GM18502 (cell line): ENCODE results near the gene SFTA2.
"Not testable (repeated sequence)": the region's sequence is repeated elsewhere in the genome, so short reads cannot be mapped to it uniquely, and the experiment has no call there.

Experiments used
- ATAC-seq: cut with Tn5 transposase; IDR thresholded peaks from one replicate; pipeline ENCODE4 v1.9.1; 2021; ENCODE audit warnings: mild to moderate bottlenecking; ENCODE audit not compliant: unreplicated experiment, poor library complexity

SFTA2 gene

GRCh38 chr6:30945281-30945680, 13.3 kb upstream of the SFTA2 start:
- no peak for ATAC-seq

GRCh38 chr6:30944051-30944450, 12.1 kb upstream of the SFTA2 start:
- no peak for ATAC-seq

DNA sequence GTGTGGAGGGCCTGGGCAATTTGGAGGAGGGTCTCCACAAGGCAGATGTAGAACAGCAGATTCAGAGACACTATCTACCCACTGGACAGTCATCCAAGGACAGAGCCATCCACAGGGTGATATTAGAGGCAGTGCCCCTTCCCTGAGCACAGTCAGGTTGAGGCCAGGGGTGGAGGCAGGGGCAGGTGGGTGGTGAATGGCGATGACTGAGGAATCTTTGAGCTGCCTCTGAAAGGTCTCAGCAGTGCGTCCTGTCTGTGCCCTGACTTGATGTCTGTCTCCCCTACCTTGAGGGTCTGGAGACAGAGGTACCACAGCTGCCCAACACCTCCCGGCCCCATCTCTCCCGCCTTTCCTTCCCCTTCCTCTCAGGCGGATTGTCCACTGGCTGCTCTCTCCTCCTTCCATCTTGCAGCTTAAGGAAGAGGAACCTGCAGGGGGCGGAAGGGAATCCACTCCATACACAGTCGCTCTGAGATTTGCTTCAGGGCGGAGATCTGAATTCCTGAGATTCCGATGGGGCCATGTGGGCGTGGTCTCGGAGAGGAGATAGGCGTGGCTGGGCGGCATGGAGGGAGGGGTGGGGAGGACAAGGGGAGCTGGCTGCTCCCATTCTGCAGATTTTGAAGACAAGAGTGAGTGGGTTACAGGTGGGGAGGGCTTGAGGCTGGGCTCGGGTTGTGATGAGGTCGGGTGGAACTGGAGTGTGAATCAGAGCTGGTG, 10.5 kb upstream of the SFTA2 start:
- ATAC-seq, result no peak

GRCh38 chr6:30940361-30940986, 8.5 kb upstream of the SFTA2 start, which contains the start of gene MUCL3:
Gene MUCL3 (plus strand): TSS chr6:30940973. CDS start chr6:30941000, 27 bp downstream.
- ATAC-seq, result no peak

- ATAC-seq, result no peak
Observed at GRCh38 chr6:30939473-30939872, 7.5 kb upstream of the SFTA2 start.

GRCh38 chr6:30938730-30939129, 6.8 kb upstream of the SFTA2 start:
- no peak for ATAC-seq

GRCh38 chr6:30937265-30937664, 5.3 kb upstream of the SFTA2 start:
- ATAC-seq, result no peak

DNA sequence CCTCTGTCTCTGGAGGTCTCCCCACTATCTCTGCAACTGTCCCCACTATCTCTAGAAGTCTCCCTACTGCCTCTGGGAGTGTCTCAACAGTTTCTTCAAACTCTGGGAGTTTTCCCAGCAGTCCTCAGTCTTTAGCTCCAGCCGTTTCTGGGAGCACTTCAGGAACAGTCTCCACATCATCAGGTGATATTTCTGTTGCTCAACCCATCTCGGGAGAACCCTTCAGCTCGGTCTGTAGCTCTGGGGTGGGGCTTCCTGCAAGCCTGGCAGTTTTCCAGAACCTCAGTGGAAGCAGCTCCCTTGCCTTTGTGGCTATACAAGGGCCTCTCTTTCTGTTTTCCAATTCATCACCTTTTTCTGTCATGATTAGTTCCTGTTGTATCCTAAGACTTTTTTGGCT, 3.0 kb upstream of the SFTA2 start:
- no peak for ATAC-seq

DNA sequence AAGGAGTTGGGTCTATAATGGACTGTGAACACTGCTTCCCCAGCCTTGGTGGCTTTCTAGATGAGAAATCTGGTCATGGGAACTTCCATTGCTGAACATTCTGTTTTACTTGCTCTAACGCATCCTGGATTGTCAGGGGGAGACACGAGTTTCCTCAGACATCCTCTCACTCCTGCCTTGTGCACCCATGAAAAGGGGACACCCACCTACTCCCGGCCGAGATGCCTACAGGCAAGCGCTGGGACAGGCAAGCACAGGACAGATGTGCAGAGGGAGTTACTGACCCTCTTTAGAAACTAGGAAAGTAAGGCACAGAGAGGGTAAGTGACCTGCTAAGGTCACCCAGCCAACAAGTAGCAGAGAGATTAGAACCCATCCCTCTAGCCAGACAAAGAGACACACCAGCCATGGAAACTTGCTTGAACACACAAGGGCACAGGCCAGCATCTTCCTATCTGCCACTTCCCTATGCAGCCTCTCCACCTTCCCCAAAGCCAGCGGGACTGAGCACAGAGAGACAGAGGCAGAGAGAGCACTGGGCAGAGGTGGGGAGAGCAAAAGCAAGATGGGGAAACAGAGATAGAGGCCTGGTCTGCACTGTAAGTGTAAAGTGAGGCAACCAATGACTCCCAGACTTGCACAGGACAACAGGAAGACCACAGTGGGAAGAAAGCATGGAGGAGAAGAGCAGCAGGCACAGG, 845 bp upstream of the SFTA2 start:
- ATAC-seq, result no peak

DNA sequence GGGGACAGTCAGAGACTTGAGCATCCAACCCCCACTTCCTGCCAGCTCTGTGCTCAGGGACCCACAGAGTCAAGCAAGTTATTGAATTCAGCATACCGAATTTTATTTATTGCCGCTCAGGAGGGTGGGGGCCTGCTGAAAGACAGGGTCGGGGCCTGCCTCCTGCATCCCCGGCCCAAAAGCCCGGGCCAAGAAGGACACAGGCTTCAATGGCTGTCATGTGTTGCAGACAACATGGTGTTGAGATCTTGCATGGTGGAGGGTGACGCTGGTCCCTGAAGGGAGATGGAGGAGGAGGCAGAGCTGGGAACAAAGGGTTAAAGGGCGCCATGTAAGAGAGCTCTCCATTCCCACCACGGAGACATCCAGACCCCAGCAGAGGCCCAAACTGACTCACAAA, 698 bp downstream of the SFTA2 start:
- ATAC-seq, result no peak

- no peak for ATAC-seq
Observed at GRCh38 chr6:30930506-30930905, 1.5 kb downstream of the SFTA2 start.

GRCh38 chr6:30928677-30929076, 3.3 kb downstream of the SFTA2 start:
- no peak for ATAC-seq

DNA sequence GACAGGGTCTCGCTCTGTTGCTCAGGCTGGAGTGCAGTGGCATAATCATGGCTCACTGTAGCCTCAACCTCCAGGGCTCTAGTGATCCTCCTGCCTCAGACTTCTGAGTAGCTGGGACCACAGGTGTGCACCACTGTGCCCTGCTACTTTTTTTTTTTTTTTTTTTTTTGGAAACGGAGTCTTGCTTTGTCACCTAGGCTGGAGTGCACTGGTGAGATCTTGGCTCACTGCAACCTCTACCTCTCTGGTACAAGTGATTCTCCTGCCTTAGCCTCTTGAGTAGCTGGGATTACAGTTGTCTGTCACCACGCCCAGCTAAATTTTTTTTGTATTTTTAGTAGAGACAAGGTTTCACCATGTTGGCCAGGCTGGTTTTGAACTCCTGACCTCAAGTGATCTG, 4.9 kb downstream of the SFTA2 start:
- not testable (repeated sequence) for ATAC-seq

DNA sequence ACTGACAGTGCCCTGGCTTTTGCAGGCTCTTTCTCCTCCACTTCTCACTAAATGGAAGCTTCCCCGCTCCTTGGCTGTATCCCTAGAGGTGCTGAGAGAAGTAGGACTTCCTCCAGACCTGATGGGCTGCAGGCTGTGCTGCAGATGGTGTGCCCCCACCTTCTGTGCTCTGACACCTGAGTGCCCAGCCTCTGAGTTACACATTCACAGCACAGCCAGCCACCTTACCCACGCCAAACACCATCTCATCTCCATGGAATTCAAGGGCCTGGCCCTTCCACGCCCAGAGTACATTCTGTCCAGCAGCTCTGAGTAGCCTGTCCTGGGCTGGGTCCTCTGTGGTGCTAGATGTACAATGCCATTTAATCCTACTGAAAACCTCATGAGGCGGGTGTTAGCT, 5.3 kb downstream of the SFTA2 start:
- no peak for ATAC-seq

DNA sequence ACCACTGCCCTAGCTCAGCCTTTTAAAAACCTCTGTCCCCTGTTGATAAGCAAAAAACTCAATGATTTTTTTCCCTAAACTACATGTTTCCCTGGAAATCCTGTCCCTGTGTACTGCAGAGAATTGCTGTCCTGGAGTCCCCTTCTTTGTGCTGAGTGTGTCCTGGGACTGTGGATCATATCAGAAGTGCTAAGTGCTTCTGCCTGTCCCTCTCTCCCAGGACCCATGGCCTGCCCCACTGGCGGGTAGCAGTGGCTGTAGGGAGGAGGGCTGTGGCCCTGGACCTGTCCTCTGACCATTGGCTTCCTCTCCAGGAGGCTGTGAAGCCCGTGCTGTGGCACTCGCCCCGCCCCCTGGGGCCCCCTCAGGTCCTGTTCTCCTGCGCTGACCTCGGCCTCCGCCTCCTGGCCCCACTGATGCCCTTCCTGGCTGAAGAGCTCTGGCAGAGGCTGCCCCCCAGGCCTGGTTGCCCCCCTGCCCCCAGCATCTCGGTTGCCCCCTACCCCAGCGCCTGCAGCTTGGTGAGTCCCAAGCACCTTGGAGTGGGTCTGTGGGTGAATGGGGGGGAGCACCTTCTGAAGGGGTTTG, 7.8 kb downstream of the SFTA2 start:
- not testable (repeated sequence) for ATAC-seq

DNA sequence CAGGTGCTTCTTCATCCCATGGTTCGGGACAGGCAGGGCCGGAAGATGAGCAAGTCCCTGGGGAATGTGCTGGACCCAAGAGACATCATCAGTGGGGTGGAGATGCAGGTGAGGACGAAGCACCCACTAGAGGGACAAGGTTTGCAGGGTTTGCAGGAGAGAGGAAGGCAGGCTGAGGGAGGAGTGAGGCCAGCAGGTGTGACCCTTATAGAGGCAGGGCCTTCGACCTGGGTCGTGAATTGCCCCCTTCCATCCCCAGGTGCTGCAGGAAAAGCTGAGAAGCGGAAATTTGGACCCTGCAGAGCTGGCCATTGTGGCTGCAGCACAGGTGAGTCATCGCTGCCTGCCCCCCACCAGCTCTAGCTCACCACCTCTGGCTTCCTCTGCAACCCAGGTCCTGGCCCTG, 9.5 kb downstream of the SFTA2 start:
- no peak for ATAC-seq

DNA sequence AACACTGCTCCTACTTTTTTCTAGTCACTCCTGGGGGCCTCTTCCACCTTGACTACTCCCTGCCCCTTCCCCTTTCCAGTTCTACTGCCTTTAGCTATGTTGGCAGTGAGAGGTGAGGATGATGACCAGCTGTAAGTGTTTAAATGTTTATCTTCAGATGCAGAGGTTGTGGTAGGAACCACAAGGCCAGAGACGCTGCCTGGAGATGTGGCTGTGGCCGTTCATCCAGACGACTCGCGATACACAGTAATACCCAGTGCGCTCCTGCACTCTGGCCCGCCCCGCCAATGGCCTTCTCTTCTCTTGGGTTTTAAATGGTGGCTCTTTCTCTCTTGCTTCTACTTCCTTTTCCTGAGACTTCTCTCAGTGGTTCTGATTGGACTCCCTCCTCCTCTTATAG, 13.3 kb downstream of the SFTA2 start:
- ATAC-seq, result no peak

DNA sequence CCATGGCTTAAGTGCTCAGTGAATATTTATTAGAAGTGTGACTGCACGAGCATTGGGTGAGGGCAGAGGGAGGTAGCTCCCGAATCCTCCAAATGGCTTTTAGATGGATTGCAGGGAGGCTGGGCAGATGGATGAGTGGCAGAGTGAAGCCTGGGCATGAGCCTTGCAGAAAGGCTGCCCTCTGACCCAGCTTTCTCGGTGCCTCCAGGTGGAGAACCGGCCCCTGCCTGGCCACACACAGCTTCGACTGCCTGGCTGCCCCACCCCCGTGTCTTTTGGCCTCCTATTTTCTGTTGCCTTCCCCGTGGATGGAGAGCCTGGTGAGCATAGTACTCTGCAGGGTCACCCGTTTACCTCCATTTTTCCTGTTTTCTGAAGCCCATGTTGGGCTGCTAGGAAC, 14.5 kb downstream of the SFTA2 start:
- no peak for ATAC-seq

DNA sequence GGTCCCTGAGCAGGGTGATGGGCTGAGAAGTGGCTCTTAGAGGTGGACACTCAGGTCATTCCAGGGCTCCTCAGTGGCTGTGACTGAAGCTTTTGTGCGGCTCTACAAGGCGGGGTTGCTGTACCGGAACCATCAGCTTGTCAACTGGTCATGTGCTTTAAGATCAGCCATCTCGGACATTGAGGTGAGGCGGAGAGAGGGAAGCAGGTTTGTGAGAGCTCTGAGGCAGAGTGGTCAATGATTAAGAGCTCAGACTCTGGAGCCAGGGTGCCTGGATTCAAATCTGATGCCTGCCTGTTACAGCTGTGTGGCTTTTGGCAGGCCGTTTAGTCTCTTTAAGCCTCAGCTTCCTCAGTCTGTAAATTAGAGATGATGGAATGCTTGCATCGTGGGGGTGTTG, 14.9 kb downstream of the SFTA2 start:
- ATAC-seq, result no peak

- ATAC-seq, result no peak
Observed at GRCh38 chr6:30915591-30915946, 16.4 kb downstream of the SFTA2 start.

- ATAC-seq, result no peak
Observed at GRCh38 chr6:30914854-30915590, 16.9 kb downstream of the SFTA2 start.
